ENCODE data around the gene CRB2. TPM values are rescaled to one million over a fixed set of nuclear protein-coding genes. Genes with fewer than 3 reads are reported as not detected.

Gene CRB2
- total RNA-seq, 1 experiment from 2014 or later: 0.07 TPM

DNA sequence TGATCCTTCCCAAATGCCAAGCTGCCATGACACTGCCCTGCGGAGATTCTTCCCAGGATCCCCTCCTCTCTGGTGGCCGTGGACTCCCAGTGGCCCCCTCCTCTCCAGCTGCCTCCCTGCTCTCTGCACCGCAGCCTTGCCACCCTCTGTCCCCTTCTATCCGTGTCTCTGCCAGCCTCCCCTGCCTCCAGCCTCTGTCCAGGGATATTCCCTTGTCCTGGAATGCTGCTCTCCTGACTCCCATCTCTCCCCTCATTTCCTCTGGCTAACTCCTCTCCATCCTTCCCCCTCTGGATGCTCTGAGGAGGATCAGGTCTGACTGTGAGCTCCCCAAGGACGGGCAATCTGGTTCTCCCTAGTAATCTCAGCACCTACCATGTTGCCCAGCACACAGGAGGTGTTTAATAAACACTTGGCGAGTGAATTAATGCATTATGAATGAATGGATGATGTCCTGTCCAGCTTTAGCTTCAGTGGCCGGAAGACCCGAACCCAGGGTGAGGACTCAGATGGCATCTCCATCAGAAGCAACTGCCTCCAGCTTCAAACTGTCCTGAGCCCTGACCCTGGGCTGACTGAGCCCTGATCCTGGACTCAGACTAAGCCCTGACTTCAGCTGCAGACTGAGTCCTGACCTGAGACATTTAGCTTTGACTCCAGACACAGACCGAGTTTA is 7.5 kb upstream of the CRB2 start:
- H3K4me2 ChIP-seq (ENCODE audit: low read length): no peak overlapping the region
- H3K27ac ChIP-seq (ENCODE audit: low read depth, low read length): no peak overlapping the region
- H3K9me2 ChIP-seq (ENCODE audit: insufficient read depth): no peaks in the 10 kb centered on the region
- H4K20me1 ChIP-seq (ENCODE audit: insufficient read depth): no peaks in the 10 kb centered on the region
- no peaks in the 10 kb centered on the region for H3K27me3 ChIP-seq (ENCODE audit: insufficient read depth, low read length)
- ChIA-PET CTCF (interaction anchor here (1.2 to 3.6 kb wide), 7 partner anchors 238 to 884 kb away, joined by 3 to 37 read pairs (median 8); no protein-coding TSS in a partner anchor), POLR2A (no interaction called here), RAD21 (ENCODE audit: low non-redundant PET in 1 of 2, low total read pairs in 2 of 2, uncharacterized antibody in 2 of 2, unreplicated experiment in 2 of 2) (no interaction called here)
- H3K79me2 ChIP-seq (ENCODE audit: insufficient read depth, low read length): no peaks in the 10 kb centered on the region
- intact Hi-C loops (cut with micrococcal nuclease): loop anchor here (2.0 to 10.0 kb wide), 3 partner anchors 358 to 994 kb away; no protein-coding TSS in a partner anchor
- BruUV-seq (replicated peaks): no TSS peak
- no peak overlapping the region for H3K4me3 ChIP-seq (replicated peaks in 1 of 2; ENCODE audit: low read depth in 1 of 2, low read length in 2 of 2)
- no peak overlapping the region for H2AFZ ChIP-seq (ENCODE audit: low read depth, low read length, poor library complexity, severe bottlenecking)
- H3K36me3 ChIP-seq (ENCODE audit: control insufficient read depth in 1 of 2, insufficient read depth in 2 of 2, low read length in 2 of 2): no peaks in the 10 kb centered on the region
- H3K4me1 ChIP-seq (ENCODE audit: control insufficient read depth in 1 of 2, insufficient read depth in 2 of 2, low read length in 2 of 2): peaks cover 0 to 13% of the 10 kb centered on the region in 2 experiments; a peak in 2 of 4 replicates
- H3K9me3 ChIP-seq (ENCODE audit: control insufficient read depth in 1 of 2, insufficient read depth in 1 of 2, low read depth in 1 of 2, low read length in 2 of 2): no peaks in the 10 kb centered on the region; a peak in 1 of 4 replicates
- DNase-seq (ENCODE audit: low read depth, low spot score) (no peak), ATAC-seq (no peak)
- no peak for TF ChIP-seq JUND (IDR thresholded peaks at IDR 0.05)
- TF ChIP-seq SP1 (IDR thresholded peaks at IDR 0.05; ENCODE audit: low read depth): no peak
- no peak for TF ChIP-seq YY1 (IDR thresholded peaks at IDR 0.05; ENCODE audit: extremely low read depth, insufficient replicate concordance, low read depth, low read length)
- TF ChIP-seq, protein P1, sequence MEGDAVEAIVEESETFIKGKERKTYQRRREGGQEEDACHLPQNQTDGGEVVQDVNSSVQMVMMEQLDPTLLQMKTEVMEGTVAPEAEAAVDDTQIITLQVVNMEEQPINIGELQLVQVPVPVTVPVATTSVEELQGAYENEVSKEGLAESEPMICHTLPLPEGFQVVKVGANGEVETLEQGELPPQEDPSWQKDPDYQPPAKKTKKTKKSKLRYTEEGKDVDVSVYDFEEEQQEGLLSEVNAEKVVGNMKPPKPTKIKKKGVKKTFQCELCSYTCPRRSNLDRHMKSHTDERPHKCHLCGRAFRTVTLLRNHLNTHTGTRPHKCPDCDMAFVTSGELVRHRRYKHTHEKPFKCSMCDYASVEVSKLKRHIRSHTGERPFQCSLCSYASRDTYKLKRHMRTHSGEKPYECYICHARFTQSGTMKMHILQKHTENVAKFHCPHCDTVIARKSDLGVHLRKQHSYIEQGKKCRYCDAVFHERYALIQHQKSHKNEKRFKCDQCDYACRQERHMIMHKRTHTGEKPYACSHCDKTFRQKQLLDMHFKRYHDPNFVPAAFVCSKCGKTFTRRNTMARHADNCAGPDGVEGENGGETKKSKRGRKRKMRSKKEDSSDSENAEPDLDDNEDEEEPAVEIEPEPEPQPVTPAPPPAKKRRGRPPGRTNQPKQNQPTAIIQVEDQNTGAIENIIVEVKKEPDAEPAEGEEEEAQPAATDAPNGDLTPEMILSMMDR (IDR thresholded peaks at IDR 0.05 in 2 of 3, conservative IDR thresholded peaks at IDR 0.05 in 1 of 3; ENCODE audit: borderline replicate concordance in 1 of 3, insufficient read depth in 1 of 3, low read depth in 2 of 3, low read length in 2 of 3): no peak
- TF ChIP-seq FOSL1 (IDR thresholded peaks at IDR 0.05; ENCODE audit: low read depth): no peak
- TF ChIP-seq, protein P2, sequence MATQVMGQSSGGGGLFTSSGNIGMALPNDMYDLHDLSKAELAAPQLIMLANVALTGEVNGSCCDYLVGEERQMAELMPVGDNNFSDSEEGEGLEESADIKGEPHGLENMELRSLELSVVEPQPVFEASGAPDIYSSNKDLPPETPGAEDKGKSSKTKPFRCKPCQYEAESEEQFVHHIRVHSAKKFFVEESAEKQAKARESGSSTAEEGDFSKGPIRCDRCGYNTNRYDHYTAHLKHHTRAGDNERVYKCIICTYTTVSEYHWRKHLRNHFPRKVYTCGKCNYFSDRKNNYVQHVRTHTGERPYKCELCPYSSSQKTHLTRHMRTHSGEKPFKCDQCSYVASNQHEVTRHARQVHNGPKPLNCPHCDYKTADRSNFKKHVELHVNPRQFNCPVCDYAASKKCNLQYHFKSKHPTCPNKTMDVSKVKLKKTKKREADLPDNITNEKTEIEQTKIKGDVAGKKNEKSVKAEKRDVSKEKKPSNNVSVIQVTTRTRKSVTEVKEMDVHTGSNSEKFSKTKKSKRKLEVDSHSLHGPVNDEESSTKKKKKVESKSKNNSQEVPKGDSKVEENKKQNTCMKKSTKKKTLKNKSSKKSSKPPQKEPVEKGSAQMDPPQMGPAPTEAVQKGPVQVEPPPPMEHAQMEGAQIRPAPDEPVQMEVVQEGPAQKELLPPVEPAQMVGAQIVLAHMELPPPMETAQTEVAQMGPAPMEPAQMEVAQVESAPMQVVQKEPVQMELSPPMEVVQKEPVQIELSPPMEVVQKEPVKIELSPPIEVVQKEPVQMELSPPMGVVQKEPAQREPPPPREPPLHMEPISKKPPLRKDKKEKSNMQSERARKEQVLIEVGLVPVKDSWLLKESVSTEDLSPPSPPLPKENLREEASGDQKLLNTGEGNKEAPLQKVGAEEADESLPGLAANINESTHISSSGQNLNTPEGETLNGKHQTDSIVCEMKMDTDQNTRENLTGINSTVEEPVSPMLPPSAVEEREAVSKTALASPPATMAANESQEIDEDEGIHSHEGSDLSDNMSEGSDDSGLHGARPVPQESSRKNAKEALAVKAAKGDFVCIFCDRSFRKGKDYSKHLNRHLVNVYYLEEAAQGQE (IDR thresholded peaks at IDR 0.05; ENCODE audit: low read depth): no peak
- TF ChIP-seq RAD21 (IDR thresholded peaks at IDR 0.05; ENCODE audit: low read depth): no peak
- TF ChIP-seq SIN3A (IDR thresholded peaks at IDR 0.05; ENCODE audit: low read depth): no peak
- no peak for TF ChIP-seq CBX3 (IDR thresholded peaks at IDR 0.05; ENCODE audit: low read depth)
- no peak overlapping the region for H3K9ac ChIP-seq (ENCODE audit: low read length)
